SK-N-SH treated with all-trans-retinoic acid at 6 μM for 48 hours (cell line): ENCODE data around the gene GAPDHS.

Source experiments
- ATAC-seq: fragments of 200-7000 bp; cut with Tn5 transposase; 3 replicates; pipeline ENCODE4 v1.9.1; 2020; ENCODE audit warnings: mild to moderate bottlenecking, moderate library complexity
- ARNTL ChIP-seq: fragments of 450-650 bp; formaldehyde crosslinking; IDR thresholded peaks from 2 replicates; pipeline ENCODE4 v1.5.0; 2020; ENCODE audit warnings: low read depth, mild to moderate bottlenecking, moderate library complexity, borderline replicate concordance
- CREB5 ChIP-seq: fragments of 250-450 bp; sonication (Bioruptor Pico); IDR thresholded peaks from 2 replicates; pipeline ENCODE4 v1.5.1; 2020; ENCODE audit warnings: low read depth, mild to moderate bottlenecking, moderate library complexity
- CSRNP3 ChIP-seq: fragments of 250-450 bp; sonication (Bioruptor Pico); IDR thresholded peaks from 2 replicates; pipeline ENCODE4 v1.5.1; 2021; ENCODE audit warnings: mild to moderate bottlenecking, moderate library complexity
- ESRRG ChIP-seq: fragments of 250-450 bp; sonication (Bioruptor Pico); IDR thresholded peaks from 2 replicates; pipeline ENCODE4 v1.6.1; 2021; ENCODE audit warnings: mild to moderate bottlenecking
- ISL1 ChIP-seq: fragments of 250-450 bp; sonication (Bioruptor Pico); IDR thresholded peaks from 2 replicates; pipeline ENCODE4 v2.1.2; 2022; ENCODE audit warnings: mild to moderate bottlenecking, moderate library complexity
- OSR1 ChIP-seq: fragments of 250-450 bp; sonication (Bioruptor Pico); IDR thresholded peaks from 2 replicates; pipeline ENCODE4 v1.8.0; 2022; ENCODE audit warnings: moderate library complexity, mild to moderate bottlenecking, inconsistent platforms
- PATZ1 ChIP-seq: fragments of 250-450 bp; sonication (Bioruptor Pico); IDR thresholded peaks from 2 replicates; pipeline ENCODE4 v1.8.0; 2020; ENCODE audit warnings: mild to moderate bottlenecking, moderate library complexity, borderline replicate concordance
- POU6F1 ChIP-seq: fragments of 250-450 bp; sonication (Bioruptor Pico); IDR thresholded peaks from 2 replicates; pipeline ENCODE4 v1.8.0; 2021; ENCODE audit warnings: low read depth, mild to moderate bottlenecking, moderate library complexity, borderline replicate concordance
- RARB ChIP-seq: fragments of 250-450 bp; sonication (Bioruptor Pico); IDR thresholded peaks from 2 replicates; pipeline ENCODE4 v1.8.0; 2021; ENCODE audit warnings: mild to moderate bottlenecking, moderate library complexity
- SNAI2 ChIP-seq: fragments of 250-450 bp; sonication (Bioruptor Pico); IDR thresholded peaks from 2 replicates; pipeline ENCODE4 v1.5.0; 2020; ENCODE audit warnings: mild to moderate bottlenecking, moderate library complexity
- TOX ChIP-seq: fragments of 250-450 bp; sonication (Bioruptor Pico); IDR thresholded peaks from 2 replicates; pipeline ENCODE4 v1.8.0; 2021; ENCODE audit warnings: mild to moderate bottlenecking, moderate library complexity, borderline replicate concordance
- TSHZ2 ChIP-seq: fragments of 250-450 bp; sonication (Bioruptor Pico); IDR thresholded peaks from 2 replicates; pipeline ENCODE4 v1.5.0; 2020; ENCODE audit warnings: mild to moderate bottlenecking, moderate library complexity
- ZC3H10 ChIP-seq: fragments of 250-450 bp; sonication (Bioruptor Pico); IDR thresholded peaks from 2 replicates; pipeline ENCODE4 v1.5.1; 2021; ENCODE audit warnings: mild to moderate bottlenecking, moderate library complexity
- ZFP3 ChIP-seq: fragments of 250-450 bp; sonication (Bioruptor Pico); IDR thresholded peaks from 2 replicates; pipeline ENCODE4 v1.5.0; 2020; ENCODE audit warnings: mild to moderate bottlenecking, moderate library complexity
- ZFP30 ChIP-seq: fragments of 450-650 bp; formaldehyde crosslinking; IDR thresholded peaks from 2 replicates; pipeline ENCODE4 v1.5.0; 2022; ENCODE audit warnings: mild to moderate bottlenecking, moderate library complexity
- ZNF565 ChIP-seq: fragments of 450-650 bp; formaldehyde crosslinking; conservative IDR thresholded peaks from 2 replicates; pipeline ENCODE4 v1.5.0; 2020; ENCODE audit warnings: low read depth, mild to moderate bottlenecking, moderate library complexity
- ZNF70 ChIP-seq: fragments of 450-650 bp; formaldehyde crosslinking; IDR thresholded peaks from 2 replicates; pipeline ENCODE4 v1.5.0; 2020; ENCODE audit warnings: mild to moderate bottlenecking, moderate library complexity

The GAPDHS gene

GRCh38 chr19:35557539-35558399 lies 24.5 kb downstream of the GAPDHS start (continued):
- TF ChIP-seq CREB5 (CRISPR knock-in tag) (no peak), ISL1 (no peak), ARNTL (CRISPR knock-in tag) (no peak)

GRCh38 chr19:35558400-35559280 lies 25.4 kb downstream of the GAPDHS start:
- peak; percentile 5; the same call in 2 of the 3 replicates for ATAC-seq
- TF ChIP-seq ZC3H10 (no peak), POU6F1 (CRISPR knock-in tag) (no peak), ARNTL (CRISPR knock-in tag) (no peak), RARB (CRISPR knock-in tag) (no peak), TSHZ2 (no peak), CSRNP3 (no peak), SNAI2 (CRISPR knock-in tag) (no peak), TOX (CRISPR knock-in tag) (no peak), ESRRG (CRISPR knock-in tag) (no peak), ZFP3 (CRISPR knock-in tag) (no peak), PATZ1 (CRISPR knock-in tag) (no peak), ZFP30 (CRISPR knock-in tag) (no peak), CREB5 (CRISPR knock-in tag) (no peak), ZNF70 (CRISPR knock-in tag) (no peak), ZNF565 (CRISPR knock-in tag) (no peak), OSR1 (CRISPR knock-in tag) (no peak)
